ENCODE data around the gene SIK3.

- TF ChIP-seq CTCF (IDR thresholded peaks at IDR 0.05; ENCODE audit: borderline replicate concordance, extremely low read depth, low read length, poor library complexity, severe bottlenecking), result no peak
- no peak for TF ChIP-seq EZH2 (IDR thresholded peaks at IDR 0.05; ENCODE audit: borderline replicate concordance, low read depth, low read length, severe bottlenecking)
Measured at GRCh38 chr11:116916886-116917285, 181.3 kb downstream of the SIK3 start.
